NCI-H1105 (cell line): ENCODE measurements around the gene WWOX.
A peak's percentile ranks its signal among the peaks of the same experiment; 100 is the strongest.

Experiments used
- DNase-seq: peaks from one replicate; lab custom pipeline; 2025; lab: John Stamatoyannopoulos, UW

The WWOX gene

DNA sequence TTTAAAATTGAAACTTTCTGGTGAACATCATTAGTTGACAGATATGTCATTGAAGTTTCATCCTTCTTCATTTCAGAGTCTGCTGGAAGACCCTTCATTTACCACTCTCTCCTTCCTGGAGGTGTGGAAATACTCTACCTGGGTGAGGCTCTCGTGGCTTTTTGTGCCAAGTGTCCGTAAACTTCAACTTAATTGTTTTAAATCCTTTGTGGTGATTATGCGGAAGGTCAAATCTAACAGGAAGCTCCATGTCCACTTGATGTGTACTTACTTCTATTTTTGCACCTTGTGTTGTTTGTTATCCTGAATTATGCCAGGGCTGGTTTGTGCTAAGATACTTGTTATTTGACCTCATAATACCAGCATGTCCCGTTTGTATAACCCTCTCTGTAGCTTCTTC, 129.2 kb downstream of the WWOX start:
- DNase-seq = no peak

DNA sequence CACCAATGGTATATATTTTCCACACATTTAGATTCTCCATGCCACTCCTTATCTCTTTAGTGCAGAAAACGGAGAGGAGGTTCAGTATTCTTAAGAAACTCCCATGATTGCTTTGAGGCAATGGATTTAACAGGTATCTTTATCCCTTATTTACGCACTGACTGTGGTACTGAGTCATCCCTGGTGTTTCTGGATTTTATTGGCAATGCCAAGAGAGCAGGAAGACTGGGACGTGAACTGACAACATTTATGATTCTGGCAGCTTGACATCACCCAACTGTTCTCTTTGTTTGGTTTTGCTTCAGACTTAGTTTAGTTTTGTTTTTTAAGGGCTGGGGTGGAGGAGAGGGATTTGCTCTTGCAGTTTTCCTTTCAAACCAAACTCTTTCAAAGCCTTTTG, 131.4 kb downstream of the WWOX start:
- DNase-seq = no peak

DNA sequence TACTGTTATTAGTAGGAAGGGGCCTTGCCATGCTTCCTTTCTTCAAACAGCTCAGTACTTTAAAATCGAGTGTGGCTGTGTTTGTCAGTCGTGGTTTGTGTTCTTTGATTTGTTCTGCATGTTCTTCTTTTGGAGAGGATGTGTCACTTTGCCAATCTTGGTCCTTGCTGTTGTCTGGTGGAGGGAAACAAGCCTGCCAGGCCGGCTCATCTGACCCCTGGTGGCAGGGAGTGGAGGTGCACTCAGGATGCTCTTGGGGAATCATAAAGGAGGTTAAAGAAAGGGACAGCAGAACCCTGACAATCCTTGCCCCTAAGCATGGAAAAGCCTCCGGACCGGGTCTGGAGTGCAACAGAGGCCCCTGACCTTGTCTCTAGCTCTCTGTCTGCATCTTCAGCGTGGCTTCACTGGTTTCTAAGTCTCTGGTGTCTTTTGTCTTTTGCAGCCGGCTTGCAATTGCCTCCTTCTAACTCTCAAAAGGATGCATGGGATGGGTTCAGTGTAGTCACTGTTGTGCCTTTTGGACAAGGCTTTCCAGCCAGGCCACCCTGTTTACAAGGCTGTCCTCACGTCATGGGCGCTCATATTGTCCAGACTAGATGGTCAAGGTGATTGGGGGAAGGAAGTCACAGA, 135.8 kb downstream of the WWOX start:
- DNase-seq = peak; percentile 36

DNA sequence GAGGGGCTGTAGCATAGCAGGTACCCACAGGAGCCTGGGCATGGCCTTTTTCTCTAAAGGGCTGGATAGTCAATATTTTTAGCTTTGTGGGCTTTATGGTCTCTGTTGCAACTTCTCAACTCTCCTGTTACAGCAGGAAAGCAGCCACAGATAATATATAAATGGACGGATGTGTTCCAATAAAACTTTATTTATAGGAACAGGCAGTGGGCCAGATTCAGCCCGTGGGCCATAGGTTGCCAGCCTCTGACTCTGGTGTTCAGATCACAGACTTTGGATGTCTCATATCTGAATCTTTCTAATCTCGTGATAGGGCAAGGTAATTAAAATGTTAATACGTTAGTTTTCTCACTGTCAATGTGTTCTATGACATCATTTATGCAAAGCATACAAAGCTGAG, 136.4 kb downstream of the WWOX start:
- no peak for DNase-seq

DNA sequence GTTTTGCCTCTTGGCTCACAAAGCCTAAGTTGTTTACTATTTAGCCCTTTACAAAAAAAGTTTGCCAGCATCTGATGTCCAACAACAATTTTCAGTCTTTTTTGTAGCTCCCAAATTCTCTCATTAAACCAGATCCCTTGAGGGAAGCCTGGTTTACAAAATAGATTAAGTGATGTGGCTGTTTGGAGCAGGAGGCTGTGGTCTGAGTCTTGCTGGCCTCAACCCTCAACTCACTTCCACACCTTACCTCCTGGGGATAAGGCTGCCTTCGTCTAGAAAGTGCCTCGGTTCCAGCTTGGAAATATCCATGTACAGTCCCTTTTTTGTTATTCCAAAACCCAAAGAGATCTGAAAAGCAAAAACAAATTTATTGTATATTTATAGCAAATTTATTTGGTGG, 138.4 kb downstream of the WWOX start:
- DNase-seq = no peak

DNA sequence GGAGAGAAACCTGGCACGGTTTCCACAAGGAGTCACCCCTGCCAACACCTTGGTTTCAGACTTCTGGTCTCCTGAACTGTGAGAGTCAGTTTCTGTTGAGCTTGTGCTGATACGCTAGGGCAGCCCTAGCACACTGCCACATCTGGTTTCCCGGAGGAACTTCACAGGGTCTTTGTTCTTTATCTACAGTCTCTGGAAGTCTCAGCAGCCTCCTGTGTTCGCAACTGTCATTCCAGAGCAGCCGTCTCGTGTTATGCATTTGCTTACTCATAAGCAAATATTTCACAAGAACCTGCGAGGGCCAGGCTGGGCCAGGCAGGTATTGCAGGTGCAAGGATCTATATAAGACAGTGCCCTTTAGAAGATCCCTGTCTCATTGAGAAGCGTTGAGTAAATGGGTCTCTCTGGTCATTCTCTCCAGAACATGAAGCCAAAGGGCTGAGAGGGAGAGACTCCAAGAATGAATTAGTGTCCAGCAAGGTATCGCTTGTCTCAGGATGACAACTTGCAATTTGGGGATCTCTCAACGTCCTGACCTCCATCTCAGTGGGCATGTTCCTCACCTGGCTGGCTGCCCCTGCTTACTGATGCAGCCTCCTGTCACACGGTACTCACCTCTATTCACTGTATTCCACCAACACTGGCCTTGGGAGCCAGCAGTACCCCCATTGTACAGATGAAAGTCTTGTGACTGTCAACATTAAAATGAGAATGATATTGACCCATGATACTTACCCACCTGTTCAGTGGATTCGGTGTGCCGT, 141.2 kb downstream of the WWOX start:
- DNase-seq = no peak

DNA sequence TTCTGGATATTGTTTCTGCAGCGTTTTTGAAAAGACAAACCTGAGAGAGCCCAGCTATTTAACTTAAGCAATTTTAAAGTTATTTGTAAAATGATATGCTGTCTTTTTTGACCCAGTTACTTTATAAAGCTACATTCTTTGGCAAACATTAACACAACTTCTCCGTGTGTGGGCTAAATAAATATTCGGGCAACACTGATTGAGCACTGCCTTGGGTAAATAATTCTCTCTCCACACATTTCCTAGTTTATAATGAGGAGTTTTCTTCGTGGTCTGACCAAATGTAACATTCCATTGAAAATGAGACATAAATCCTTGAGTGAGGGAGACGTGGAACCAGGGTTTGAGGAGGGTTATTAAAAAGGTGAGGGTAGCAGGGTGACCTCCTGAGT, 142.8 kb downstream of the WWOX start:
- DNase-seq = no peak

DNA sequence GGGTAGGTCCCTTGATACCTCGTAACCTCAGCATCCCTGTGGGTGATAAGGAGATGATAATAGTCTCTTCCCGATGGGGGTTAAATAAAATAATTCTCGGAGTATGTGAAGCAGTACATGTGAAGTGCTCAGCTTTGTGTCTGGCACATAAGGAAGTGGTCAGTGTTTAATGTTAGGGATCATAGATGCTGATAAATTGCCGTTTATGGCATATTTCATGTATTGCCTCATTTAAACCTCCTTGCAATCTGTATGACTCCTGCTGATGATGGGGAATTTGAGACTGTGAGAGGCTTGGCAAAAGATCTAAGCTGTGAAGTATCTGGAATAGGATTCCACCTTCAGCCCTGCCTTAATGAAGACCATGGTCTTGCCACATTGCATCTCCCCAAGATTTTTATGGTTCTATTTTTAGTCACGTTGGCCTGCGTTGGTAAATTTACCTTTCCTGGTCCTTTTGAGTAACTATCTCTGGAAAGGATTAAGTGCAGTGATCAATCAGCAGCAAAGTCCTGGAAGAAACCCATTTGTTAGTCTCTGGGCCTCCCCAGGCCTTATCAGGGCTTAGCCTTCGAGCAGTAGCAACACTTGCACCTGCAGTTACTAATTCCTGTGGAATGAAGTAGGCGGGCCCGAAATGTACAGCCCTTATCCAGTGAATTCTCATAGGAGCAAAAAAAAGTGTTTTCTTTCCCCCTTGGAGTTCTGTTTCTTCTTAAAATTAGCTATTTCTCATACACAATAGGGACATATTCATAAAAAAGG, 144.9 kb downstream of the WWOX start:
- DNase-seq = no peak

DNA sequence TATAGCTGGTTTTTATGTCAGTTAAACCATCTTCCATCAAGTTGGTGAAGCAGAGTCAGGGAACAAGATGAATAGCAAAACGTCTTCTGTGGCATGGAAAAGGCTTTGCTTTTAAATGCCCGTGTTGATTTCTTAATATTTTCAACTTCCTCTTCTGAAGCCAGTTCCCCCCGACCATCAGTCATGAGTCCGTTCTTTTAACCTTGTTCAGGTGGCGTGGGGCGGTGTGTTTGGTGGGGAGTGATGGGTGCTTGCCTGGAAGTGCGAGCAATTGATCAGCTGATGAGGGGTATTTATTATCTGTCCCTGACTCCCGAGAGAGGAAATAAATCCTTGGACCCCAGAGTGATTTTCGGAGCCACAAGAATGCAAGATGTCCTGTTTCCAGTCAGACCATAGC, 147.1 kb downstream of the WWOX start:
- no peak for DNase-seq

DNA sequence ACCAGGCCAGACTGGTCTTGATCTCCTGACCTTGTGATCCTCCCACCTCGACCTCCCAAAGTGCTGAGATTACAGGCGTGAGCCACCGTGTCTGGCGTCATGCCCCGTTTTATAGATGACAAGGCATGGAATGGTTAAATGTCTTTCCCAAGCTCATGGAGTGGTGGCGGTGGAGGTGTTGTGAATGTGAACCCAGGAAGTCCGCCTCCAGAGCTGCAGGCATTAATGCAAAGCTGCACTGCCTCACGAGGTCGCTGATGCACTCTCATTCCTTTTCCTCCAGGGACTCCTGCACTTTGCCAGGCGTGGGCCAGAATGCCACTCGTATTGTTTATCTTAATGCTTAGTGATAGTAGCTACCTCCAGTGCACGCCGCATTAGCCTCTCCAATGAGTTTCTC, 149.6 kb downstream of the WWOX start:
- no peak for DNase-seq

DNA sequence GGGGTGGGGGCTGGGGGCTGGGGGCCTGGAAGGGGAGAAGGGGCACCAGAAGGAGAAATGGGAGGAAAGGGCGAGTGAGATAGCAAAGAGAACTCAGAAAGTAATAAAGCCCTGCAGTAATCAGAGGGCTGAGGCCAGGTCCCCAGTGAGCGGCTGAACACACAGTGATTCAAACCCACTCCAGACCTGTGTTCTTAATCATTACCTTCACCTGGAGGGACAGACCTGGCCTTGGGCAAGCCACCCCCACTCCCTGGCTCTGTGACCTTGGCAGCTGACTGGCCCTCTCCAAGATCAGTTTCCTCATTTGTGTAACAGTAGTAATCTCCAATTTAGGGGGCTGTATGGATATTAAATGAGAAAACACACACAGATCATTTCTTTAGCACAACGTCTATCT, 150.4 kb downstream of the WWOX start:
- no peak for DNase-seq

DNA sequence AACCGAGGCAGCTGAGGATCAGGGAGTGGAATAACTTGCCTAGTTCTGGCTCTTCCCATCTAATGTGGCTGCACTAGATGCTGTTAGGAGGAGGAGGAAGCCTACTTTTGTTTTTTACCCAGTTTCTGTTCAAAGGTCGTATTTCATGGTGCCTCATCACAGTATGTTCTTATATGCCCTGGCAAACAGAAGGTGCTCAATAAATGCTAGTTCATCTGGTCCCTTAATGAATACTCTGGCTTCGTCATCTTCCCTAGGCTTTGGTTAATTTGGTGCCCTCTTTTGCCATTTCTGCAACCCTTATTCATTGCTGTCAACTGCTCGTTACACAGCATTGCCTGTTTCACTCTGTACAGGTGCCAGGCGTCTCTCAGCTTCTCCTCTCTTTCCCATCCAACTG, 151.7 kb downstream of the WWOX start:
- DNase-seq = no peak

DNA sequence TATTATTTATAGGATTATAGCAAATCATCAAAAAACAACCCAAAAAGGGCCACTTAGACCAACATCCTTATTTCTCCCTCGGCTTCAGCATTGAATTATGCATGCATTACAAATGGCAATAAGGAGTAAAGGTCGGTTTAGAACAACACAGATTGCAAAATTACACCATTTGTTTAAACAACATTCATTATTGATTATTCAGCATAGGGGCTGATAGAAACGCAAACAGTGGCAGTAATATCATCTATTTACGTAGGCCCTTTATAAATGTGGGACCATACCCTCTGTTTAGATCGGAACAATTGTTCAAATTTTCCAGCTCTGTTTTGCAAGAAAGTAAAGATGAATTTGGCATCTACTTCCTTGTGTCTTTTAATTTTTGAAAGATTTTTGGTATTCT, 153.3 kb downstream of the WWOX start:
- no peak for DNase-seq

DNA sequence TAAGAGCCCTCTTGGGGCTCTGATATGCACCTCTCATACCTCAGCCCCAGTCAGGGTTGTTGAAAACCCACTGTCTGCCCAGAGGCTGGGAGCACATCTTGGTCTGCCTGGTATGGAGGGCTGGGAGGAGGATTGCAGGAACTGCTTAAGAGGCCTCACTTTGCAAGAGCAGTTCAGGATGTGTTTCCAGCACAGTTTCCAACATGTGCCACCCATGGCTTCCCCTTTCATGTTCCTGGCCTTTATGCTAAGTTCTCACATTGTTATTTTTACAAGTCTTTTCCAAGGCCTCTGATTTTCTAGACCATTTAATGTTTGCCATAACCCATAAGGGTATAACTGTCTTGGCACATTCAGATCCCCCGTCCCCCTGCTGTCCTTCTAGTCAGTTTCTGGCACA, 155.4 kb downstream of the WWOX start:
- no peak for DNase-seq

DNA sequence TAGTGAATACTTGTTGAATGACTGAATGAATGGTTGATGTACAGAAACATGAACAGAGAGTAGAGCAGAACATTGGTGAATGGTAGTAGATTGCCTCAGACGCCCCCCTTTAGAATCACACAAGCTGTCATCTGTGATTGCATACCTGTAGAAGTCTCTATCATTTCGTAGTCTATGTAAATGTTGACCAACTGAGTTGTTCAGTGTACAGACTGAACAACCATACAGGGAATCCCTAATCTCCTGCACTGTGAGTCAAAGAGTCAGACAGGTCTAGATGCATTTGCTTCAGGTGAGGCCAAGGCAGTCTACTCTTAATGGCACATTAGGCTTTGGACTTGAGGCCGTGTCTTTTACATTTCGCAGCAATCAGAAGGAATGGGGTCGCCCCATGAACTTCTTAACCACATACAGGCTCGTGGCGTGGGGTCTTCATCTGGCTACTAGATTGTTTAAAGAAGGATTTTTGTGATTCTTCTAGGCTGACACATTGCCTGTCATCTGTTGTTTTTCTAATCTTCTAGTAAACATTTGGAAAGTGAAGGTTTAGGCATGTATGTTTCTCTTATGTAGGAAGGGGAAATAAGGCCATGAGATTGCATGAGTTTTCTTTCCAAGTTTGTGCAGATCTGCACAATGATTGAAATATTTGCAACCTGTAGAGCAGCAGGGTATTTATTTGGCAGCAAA, 157.4 kb downstream of the WWOX start:
- no peak for DNase-seq

DNA sequence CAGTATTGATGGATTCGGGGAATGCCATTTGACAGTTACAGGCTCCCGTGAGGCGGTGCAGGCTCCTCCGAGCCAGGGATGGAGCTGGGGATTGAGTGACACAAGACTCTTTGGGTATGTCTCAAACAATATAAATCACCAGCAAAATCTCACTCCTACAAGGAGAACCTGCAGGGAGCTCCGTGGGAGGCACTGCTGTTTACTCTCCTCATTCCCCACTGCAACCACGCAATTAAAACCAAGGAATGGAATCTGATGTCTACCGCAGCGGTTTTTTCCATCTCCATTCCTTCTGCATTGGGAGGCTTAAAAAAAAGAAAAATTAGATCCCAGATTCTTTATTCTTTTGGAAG, 157.9 kb downstream of the WWOX start:
- no peak for DNase-seq

DNA sequence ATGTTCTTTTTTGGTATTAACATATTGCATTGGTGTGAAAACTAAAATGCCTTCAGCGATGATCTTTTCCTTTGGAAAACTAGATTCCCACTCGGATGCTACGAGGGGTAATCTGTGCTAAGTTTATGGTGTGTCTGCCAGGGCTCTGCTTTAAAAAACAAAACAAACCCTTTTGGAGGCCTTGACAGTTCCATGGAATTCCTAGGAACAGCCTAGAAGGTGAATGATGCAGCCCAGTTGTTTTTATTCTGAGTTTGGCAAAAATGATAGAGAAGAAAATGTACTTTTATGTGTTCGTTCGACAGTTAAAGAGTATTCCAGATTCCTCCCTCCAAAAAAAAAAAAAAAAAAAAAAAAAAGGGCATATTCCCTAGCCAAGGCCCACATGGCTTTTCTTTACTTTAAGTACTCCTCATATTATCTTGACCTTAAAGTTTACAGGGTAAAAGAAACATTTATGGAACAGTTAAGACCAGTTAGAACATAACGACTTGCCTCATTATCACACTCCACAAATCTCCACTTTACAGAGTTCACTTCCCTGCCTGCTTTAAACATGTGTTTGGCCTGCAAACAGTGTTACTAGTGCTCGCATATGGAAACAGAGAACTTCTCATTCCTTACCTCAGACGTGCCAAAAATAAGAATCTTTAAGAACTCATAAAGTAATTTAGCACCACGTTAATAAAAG, 159.1 kb downstream of the WWOX start:
- DNase-seq = no peak

DNA sequence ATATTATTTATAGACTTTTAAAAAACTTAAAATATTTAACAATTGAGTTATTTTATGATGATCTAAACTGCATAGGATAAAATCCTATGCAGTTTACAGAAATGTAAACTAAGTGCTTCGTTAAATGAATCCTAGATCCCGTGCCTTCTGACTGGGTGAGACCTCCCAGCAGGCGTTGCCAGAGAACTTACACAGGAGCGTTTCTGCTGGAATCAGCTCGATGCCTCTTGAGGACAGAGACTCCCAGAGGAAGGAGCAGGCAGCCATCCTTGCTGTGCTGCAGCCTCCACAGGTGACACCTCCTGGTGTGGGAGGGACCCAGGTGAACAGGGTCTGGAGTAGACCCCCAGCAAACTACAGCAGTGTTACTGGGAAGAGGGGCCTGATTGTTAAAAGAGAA, 160.4 kb downstream of the WWOX start:
- no peak for DNase-seq

DNA sequence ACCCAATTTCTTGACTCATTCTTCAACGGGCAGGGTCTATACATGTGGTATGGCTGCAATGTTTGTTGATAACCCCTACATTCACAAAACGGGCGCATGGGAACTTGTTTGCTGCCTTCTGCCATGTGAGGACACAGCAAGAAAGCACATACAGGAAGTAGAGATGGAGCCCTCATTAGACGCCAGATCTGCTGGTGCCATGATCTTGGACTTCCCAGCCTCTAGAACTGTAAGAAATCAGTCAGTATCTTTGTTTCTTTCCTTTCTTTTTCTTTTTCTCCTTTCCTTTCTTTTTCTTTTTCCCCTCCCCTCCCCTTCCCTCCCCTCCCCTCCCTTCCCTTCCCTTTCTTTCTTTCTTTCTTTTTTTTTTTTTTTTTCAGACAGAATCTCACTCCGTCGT, 165.2 kb downstream of the WWOX start:
- no peak for DNase-seq

DNA sequence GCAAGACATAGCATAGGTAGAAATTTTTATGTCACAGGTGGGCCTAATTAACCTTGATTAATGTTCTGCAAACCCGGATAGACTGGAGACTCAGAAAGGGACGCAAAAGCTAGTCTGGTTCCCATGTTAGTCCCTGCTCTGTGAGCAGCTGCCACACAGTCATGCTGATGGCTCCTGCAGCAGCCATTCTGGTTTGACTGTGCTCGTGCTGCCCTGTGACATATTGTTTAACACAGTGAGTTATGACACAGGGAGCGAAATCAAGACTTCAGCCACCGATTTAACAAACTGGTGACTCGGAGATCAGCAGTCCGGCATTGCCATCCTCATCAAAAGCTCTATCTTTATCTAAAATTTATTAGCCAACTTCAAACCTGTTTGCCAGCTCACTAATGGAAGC, 169.8 kb downstream of the WWOX start:
- no peak for DNase-seq

DNA sequence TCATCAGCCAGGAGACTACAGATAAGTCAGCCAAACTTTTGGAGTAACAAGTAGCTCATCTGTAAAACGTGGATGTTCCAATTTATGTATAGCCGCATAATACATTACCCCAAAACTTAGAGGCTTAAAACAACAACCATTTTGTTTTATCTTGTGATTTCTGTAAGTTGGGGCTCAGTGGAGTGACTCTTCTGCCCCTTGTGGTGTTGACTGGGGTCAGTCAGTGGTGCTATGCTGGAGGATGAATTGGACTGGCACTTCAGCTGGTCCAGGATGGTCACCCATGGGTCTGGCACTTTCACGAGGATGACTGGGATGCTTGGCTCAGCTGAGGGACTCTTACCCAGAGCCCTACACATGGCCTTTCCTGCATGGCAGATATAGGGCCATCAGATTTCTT, 172.5 kb downstream of the WWOX start:
- DNase-seq = no peak

DNA sequence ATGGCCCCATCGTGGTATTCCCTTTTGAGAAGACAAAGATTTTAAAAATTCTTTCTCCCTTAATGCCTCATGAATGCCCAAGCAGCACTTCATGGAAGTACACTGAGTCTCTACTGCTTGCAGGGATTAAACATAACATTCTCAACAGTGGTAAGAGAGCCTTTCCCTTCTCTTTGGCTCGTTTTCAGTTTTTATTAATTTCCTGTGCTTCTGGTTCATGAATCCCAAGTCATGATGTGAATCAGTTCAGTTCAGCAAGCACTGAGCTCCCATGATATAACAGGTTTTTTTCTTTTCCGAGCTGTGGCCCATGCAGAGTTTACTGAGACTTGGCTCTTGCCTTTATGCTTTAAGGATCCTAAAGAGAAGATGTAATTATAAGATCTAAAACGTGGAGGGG, 175.3 kb downstream of the WWOX start:
- no peak for DNase-seq
